GM12891 (cell line): ENCODE results near the gene SRCAP.

Source experiments
- POLR2A ChIP-seq: IDR thresholded peaks from 2 replicates; pipeline ENCODE4 v1.6.1; 2011; ENCODE audit warnings: low read depth, low read length, control low read depth
- POLR2AphosphoS5 ChIP-seq: IDR thresholded peaks from 2 replicates; pipeline ENCODE4 v1.6.1; 2011; ENCODE audit warnings: low read depth, low read length, control low read depth
- TAF1 ChIP-seq: IDR thresholded peaks from 2 replicates; pipeline ENCODE4 v1.6.1; 2011; ENCODE audit warnings: low read depth, low read length, control low read depth

DNA sequence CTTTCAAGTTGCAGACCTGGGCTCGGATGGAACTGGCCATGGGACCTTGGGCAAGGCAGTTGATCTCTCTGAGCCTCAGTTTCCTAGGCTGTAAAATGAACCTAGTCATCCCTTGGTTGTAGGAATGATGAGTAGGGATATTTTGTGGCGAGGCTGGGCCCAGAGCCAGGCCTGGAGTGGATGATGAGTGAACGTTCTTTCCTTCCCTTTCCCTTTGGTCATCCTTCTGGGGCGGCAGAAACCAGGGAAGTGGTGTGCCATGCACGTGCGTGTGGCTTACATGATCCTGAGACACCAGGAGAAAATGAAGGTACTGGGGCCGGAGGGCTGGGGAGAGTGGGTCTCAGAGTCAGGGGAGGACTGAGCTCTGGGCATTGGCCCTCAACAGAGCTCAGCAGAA lies 32.3 kb upstream of the SRCAP start:
- no peak for TF ChIP-seq POLR2A
- TF ChIP-seq TAF1: no peak
- no peak for TF ChIP-seq POLR2AphosphoS5
